Osteocyte (in vitro differentiated cells): Measurements from ENCODE around the gene IFITM10. TPM values are rescaled to one million over a fixed set of nuclear protein-coding genes. Genes with fewer than 3 reads are reported as not detected.

ENCODE experiments used
- DNase-seq: peaks from one replicate; pipeline ENCODE4 v3.0.0; 2021; ENCODE audit warnings: mixed read lengths; ENCODE audit not compliant: unreplicated experiment; ENCODE audit errors: extremely low spot score
- H3K27ac Mint-ChIP-seq: one replicate; pipeline ENCODE4 v1.8.0; 2021; ENCODE audit warnings: mild to moderate bottlenecking, mixed read lengths; ENCODE audit not compliant: unreplicated experiment
- H3K27me3 Mint-ChIP-seq: one replicate; pipeline ENCODE4 v1.8.0; 2021; ENCODE audit warnings: mixed read lengths; ENCODE audit not compliant: unreplicated experiment
- H3K36me3 Mint-ChIP-seq: one replicate; pipeline ENCODE4 v1.8.0; 2021; ENCODE audit warnings: mixed read lengths; ENCODE audit not compliant: unreplicated experiment
- H3K4me1 Mint-ChIP-seq: one replicate; pipeline ENCODE4 v1.8.0; 2021; ENCODE audit warnings: mixed read lengths; ENCODE audit not compliant: unreplicated experiment
- H3K4me3 Mint-ChIP-seq: one replicate; pipeline ENCODE4 v1.8.0; 2021; ENCODE audit warnings: mild to moderate bottlenecking, moderate library complexity, mixed read lengths; ENCODE audit not compliant: unreplicated experiment
- H3K9me3 Mint-ChIP-seq: one replicate; pipeline ENCODE4 v1.8.0; 2021; ENCODE audit warnings: mixed read lengths; ENCODE audit not compliant: unreplicated experiment
- CTCF ChIP-seq: fragments of 200-600 bp; sonication (generic); IDR thresholded peaks from 2 replicates; pipeline ENCODE4 v1.5.0; 2021; ENCODE audit warnings: antibody characterized with exemption, mild to moderate bottlenecking, moderate library complexity
- total RNA-seq: library from RNA; stranded (reverse); gene quantifications from 2 replicates; pipeline ENCODE4 v1.2.1, GENCODE V29; 2021

The IFITM10 gene
- total RNA-seq, 1 donor from 2014 or later: 24.0 TPM

GRCh38 chr11:1759151-1759850 is 8.9 kb upstream of the IFITM10 start:
- TF ChIP-seq CTCF: no peak
- Mint-ChIP-seq H3K4me3 (peak overlapping the region; percentile 10), H3K27me3 (no peaks in the 10 kb centered on the region), H3K9me3 (no peaks in the 10 kb centered on the region), H3K4me1 (peaks cover 60% of the 10 kb centered on the region), H3K36me3 (peaks cover 37% of the 10 kb centered on the region), H3K27ac (no peak overlapping the region)
- no peak for DNase-seq

GRCh38 chr11:1758611-1759150 is 8.3 kb upstream of the IFITM10 start:
- Mint-ChIP-seq H3K27ac (no peak overlapping the region), H3K9me3 (no peaks in the 10 kb centered on the region), H3K4me3 (peak overlapping the region; percentile 10), H3K27me3 (no peaks in the 10 kb centered on the region), H3K36me3 (peaks cover 37% of the 10 kb centered on the region), H3K4me1 (peaks cover 57% of the 10 kb centered on the region)
- no peak for TF ChIP-seq CTCF
- no peak for DNase-seq

GRCh38 chr11:1757861-1758610 is 7.6 kb upstream of the IFITM10 start:
- peak overlapping the region; percentile 27 for H3K27ac Mint-ChIP-seq
- TF ChIP-seq CTCF: no peak
- H3K9me3 Mint-ChIP-seq: no peaks in the 10 kb centered on the region
- H3K27me3 Mint-ChIP-seq: no peaks in the 10 kb centered on the region
- no peak for DNase-seq
- H3K4me3 Mint-ChIP-seq: no peak overlapping the region
- peaks cover 61% of the 10 kb centered on the region for H3K4me1 Mint-ChIP-seq
- peaks cover 37% of the 10 kb centered on the region for H3K36me3 Mint-ChIP-seq

GRCh38 chr11:1756791-1757771 is 6.7 kb upstream of the IFITM10 start:
- Mint-ChIP-seq H3K36me3 (peaks cover 37% of the 10 kb centered on the region), H3K4me3 (no peak overlapping the region), H3K27ac (no peak overlapping the region), H3K9me3 (no peaks in the 10 kb centered on the region), H3K4me1 (peaks cover 63% of the 10 kb centered on the region), H3K27me3 (no peaks in the 10 kb centered on the region)
- TF ChIP-seq CTCF: no peak
- DNase-seq: no peak
